ENCODE measurements around the gene CSRNP3. TPM values are rescaled to one million over a fixed set of nuclear protein-coding genes. Genes with fewer than 3 reads are reported as not detected.
"Not testable (repeated sequence)": the region's sequence is repeated elsewhere in the genome, so short reads cannot be mapped to it uniquely, and the experiment has no call there.

Gene CSRNP3
- total RNA-seq, 1 donor from 2014 or later = 1.5 TPM

DNA sequence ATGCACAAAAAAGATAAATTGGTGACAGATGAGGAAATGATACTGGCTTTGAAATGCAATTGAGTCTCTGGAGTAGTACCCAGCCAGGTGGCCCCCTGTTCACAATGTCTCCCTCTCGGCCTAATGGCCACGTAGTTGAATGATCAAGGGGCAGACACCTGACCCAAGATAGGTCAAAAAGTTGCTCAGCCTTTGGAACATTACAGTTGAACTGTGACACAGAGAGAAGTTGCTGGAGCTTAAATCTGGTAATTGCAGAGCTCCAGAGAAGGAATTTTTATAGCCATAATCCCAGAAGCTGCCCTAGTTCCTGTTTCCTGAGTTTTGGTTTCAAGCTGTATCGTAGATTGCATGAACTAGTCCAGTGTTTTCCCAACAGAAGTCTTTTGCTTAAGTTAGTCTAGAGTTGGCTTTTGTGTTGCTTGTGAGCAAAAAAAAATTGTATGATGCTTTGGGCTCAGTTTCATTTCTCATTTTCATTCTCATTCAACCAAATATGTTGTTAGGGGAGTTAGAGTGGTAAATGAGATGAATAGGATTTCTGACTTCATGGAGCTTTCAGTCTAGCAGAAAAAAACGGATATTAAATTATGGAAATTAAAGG lies 117.9 kb downstream of the CSRNP3 start:
- no peaks in the 10 kb centered on the region for H3K36me3 Mint-ChIP-seq (ENCODE audit: unreplicated experiment)
- TF ChIP-seq, protein P1, sequence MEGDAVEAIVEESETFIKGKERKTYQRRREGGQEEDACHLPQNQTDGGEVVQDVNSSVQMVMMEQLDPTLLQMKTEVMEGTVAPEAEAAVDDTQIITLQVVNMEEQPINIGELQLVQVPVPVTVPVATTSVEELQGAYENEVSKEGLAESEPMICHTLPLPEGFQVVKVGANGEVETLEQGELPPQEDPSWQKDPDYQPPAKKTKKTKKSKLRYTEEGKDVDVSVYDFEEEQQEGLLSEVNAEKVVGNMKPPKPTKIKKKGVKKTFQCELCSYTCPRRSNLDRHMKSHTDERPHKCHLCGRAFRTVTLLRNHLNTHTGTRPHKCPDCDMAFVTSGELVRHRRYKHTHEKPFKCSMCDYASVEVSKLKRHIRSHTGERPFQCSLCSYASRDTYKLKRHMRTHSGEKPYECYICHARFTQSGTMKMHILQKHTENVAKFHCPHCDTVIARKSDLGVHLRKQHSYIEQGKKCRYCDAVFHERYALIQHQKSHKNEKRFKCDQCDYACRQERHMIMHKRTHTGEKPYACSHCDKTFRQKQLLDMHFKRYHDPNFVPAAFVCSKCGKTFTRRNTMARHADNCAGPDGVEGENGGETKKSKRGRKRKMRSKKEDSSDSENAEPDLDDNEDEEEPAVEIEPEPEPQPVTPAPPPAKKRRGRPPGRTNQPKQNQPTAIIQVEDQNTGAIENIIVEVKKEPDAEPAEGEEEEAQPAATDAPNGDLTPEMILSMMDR (IDR thresholded peaks at IDR 0.05) = no peak
- H3K27ac Mint-ChIP-seq (ENCODE audit: unreplicated experiment) = no peak overlapping the region
- H3K9me3 Mint-ChIP-seq (ENCODE audit: unreplicated experiment) = no peaks in the 10 kb centered on the region
- DNase-seq (ENCODE audit: extremely low spot score, unreplicated experiment) = no peak
- no peaks in the 10 kb centered on the region for H3K27me3 Mint-ChIP-seq (ENCODE audit: unreplicated experiment)
- H3K4me3 Mint-ChIP-seq (ENCODE audit: unreplicated experiment) = no peak overlapping the region
- no peaks in the 10 kb centered on the region for H3K4me1 Mint-ChIP-seq (ENCODE audit: unreplicated experiment)

DNA sequence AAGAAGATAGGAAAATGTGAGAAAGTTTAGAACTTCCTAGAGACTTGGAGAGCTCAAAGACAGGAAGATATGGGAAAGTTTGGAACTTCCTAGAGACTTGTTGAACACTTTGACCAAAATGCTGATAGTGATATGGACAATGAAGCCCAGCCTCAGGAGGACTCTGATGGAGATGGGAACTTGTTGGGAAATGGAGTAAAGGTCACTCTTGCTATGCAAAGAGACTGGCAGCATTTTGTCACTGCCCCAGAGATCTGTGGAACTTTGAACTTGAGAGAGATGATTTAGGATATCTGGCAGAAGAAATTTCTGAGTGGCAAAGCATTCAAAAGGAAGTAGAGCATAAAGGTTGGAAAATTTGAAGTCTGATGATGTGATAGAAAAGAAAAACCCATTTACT lies 121.5 kb downstream of the CSRNP3 start:
- H3K27ac Mint-ChIP-seq (ENCODE audit: unreplicated experiment); H3K4me1 Mint-ChIP-seq (ENCODE audit: unreplicated experiment); H3K9me3 Mint-ChIP-seq (ENCODE audit: unreplicated experiment); H3K27me3 Mint-ChIP-seq (ENCODE audit: unreplicated experiment); DNase-seq (ENCODE audit: extremely low spot score, unreplicated experiment); H3K36me3 Mint-ChIP-seq (ENCODE audit: unreplicated experiment); H3K4me3 Mint-ChIP-seq (ENCODE audit: unreplicated experiment): not testable (repeated sequence)

DNA sequence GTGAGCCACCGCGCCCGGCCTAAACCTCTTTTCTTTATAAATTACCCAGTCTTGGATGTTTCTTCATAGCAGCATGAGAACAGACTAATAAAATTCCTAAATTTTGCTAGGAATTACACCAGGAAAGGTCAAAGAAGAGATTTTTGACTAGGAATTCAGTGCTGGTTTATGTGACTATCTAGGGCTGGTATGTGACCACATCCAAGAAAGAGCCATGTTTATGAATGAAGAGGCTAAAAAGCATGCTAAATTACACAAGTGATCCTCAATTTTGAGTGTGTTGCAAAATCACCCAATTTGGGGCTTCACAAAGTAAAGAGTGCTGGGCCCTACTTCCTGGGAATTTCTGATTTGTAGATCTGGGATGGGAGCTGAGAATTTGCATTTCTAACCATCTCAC lies 123.6 kb downstream of the CSRNP3 start:
- Mint-ChIP-seq H3K4me1 (ENCODE audit: unreplicated experiment) (no peaks in the 10 kb centered on the region), H3K27ac (ENCODE audit: unreplicated experiment) (no peak overlapping the region), H3K4me3 (ENCODE audit: unreplicated experiment) (no peak overlapping the region), H3K9me3 (ENCODE audit: unreplicated experiment) (no peaks in the 10 kb centered on the region), H3K36me3 (ENCODE audit: unreplicated experiment) (no peaks in the 10 kb centered on the region), H3K27me3 (ENCODE audit: unreplicated experiment) (no peaks in the 10 kb centered on the region)
- no peak for DNase-seq (ENCODE audit: extremely low spot score, unreplicated experiment)
- TF ChIP-seq, protein P1 (IDR thresholded peaks at IDR 0.05) = no peak

DNA sequence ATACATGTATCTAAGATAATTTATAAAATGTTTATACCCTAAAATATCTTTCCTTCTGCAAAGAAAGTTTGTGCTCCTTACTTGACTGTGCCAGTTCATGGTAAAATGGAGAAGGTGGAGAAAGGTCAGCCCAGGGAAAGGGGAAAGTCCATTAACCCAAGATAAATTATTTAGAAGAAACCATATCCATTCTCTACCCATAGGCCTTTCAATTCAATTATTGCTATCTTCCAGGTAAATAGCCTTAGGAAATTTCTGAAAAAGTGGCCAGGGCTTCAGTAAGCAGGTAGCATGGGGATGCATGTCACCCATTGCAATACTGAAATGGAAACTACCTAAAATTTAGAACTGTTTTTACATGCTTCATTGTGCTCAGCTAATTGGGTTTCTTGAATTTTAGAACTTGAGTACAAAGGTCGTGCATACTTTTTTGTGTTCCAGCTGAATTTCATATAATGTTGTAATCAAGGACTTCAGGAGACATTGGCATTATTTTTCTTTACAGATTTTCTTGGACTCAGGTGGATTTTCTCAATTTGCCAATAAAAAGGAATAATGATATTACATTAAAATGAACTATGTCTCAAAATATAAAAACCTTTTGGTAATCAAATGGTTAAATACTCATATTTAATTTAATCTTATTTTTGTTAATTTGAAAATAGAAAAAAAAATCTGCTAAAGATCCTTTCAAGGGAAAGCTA lies 124.9 kb downstream of the CSRNP3 start:
- TF ChIP-seq, protein P1 (IDR thresholded peaks at IDR 0.05) = no peak
- Mint-ChIP-seq H3K4me3 (ENCODE audit: unreplicated experiment) (no peak overlapping the region), H3K36me3 (ENCODE audit: unreplicated experiment) (no peaks in the 10 kb centered on the region), H3K27ac (ENCODE audit: unreplicated experiment) (no peak overlapping the region), H3K4me1 (ENCODE audit: unreplicated experiment) (no peaks in the 10 kb centered on the region), H3K9me3 (ENCODE audit: unreplicated experiment) (no peaks in the 10 kb centered on the region), H3K27me3 (ENCODE audit: unreplicated experiment) (no peaks in the 10 kb centered on the region)
- DNase-seq (ENCODE audit: extremely low spot score, unreplicated experiment) = no peak

DNA sequence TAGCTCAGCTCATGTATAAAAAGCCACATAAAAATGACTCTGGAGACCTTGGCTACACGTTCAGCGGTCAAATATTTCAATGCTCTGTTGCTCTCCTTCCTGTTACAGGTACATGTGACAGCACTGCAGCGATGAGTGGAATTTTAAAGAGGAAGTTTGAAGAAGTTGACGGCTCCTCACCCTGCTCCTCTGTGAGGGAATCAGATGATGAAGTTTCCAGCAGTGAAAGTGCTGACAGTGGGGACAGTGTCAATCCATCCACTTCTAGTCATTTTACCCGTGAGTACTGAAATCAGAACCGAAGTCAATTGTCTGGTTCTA lies 125.4 kb downstream of the CSRNP3 start:
- Mint-ChIP-seq H3K27ac (ENCODE audit: unreplicated experiment) (no peak overlapping the region), H3K9me3 (ENCODE audit: unreplicated experiment) (no peaks in the 10 kb centered on the region), H3K36me3 (ENCODE audit: unreplicated experiment) (no peaks in the 10 kb centered on the region), H3K4me3 (ENCODE audit: unreplicated experiment) (no peak overlapping the region), H3K4me1 (ENCODE audit: unreplicated experiment) (no peaks in the 10 kb centered on the region), H3K27me3 (ENCODE audit: unreplicated experiment) (no peaks in the 10 kb centered on the region)
- TF ChIP-seq, protein P1 (IDR thresholded peaks at IDR 0.05) = no peak
- DNase-seq (ENCODE audit: extremely low spot score, unreplicated experiment) = no peak
